ENCODE measurements around the gene ANKRD28. TPM values are rescaled to one million over a fixed set of nuclear protein-coding genes. Genes with fewer than 3 reads are reported as not detected.

Gene ANKRD28
- total and polyA plus RNA-seq, 2 of the 4 experiments (the other 2 are of a cell fraction) = 52.6 to 211 TPM

DNA sequence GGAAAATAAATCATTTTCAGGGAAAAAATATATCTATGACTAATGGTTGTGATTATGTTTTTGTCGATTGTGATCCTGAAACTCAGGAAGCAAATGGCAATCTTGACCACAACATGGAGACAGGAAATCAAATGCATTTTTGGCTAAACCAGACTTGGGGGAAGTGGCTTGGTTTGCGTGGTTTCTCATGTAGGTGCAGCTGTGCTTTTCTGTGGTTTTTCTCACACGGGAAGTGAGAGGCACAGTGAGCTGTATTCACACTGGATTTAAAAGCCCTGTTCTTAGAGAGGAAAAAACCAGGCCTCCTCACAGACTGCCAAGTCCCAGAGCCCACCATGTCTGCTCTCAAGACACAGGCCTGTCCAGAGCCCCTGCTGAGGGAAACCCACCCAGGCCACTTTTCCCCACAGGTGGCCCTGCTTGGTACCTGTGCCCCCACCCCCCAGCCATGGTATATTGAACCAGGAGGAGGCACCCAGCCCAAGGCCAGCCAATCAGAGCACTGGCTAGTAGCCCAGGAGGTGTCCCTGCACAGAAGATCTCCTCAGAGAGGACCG lies 150.1 kb downstream of the ANKRD28 start (continued):
- TF ChIP-seq MXI1 (IDR thresholded peaks at IDR 0.05; ENCODE audit: borderline replicate concordance, low read depth, low read length) (no peak), FOS (IDR thresholded peaks at IDR 0.05; ENCODE audit: low read depth, low read length) (no peak; the same call in 1 of the 2 replicates)

DNA sequence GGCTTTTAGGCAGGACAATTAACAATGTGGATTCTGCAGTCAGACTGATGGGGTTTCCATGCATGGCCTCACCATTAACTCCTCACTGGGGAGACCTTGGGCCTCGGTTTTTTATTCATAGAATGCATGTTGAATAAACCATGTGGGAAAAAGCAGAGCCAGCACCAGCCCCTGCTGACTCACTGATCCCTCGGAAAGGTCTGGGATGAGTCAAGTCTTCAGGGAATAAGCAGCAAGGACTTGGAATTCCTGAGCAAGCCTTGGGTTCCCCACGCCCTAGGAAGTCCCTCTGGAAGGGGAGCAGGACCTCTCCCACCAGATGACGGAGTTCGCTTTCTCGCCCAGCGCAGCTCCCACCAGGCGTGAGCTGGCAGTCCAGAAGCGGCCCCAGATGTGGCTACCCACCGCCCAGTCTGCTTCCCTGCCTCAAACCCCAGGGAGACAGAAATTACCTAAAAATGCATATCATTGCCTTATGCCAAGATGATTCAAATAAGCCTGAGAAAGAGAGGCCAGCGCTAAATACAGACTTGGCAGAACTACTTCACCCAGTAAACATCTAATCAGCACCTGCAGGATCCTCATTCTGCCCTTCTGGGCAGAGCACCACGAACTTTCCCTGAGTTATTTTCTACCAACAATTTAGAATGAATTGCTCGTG lies 150.8 kb downstream of the ANKRD28 start:
- peak overlapping the region; percentile 80 for H3K4me2 ChIP-seq (ENCODE audit: low read depth, low read length)
- dilution Hi-C loops (cut with HindIII; ENCODE audit: low sequenced_read_pairs, unreplicated experiment) (no loop called here), in situ Hi-C loops (cut with MboI; ENCODE audit: low sequenced_read_pairs) (loop anchor here (10.0 to 25.0 kb wide), 3 partner anchors 158 to 590 kb away; no protein-coding TSS in a partner anchor)
- TF ChIP-seq CTCF (conservative IDR thresholded peaks at IDR 0.05; ENCODE audit: low read depth, low read length) (no peak), ELK1 (IDR thresholded peaks at IDR 0.05; ENCODE audit: borderline replicate concordance, low read depth, low read length) (no peak), FOS (IDR thresholded peaks at IDR 0.05; ENCODE audit: low read depth, low read length) (peak; percentile 96), MAZ (IDR thresholded peaks at IDR 0.05; ENCODE audit: borderline replicate concordance, low read depth, low read length) (peak; percentile 76; the same call in 1 of the 2 replicates), MXI1 (IDR thresholded peaks at IDR 0.05; ENCODE audit: borderline replicate concordance, low read depth, low read length) (peak; percentile 72; the same call in 1 of the 2 replicates), BHLHE40 (IDR thresholded peaks at IDR 0.05; ENCODE audit: low read depth, low read length) (peak; percentile 19), RAD21 (IDR thresholded peaks at IDR 0.05; ENCODE audit: low read length) (no peak; the same call in 1 of the 2 replicates), POLR2A (IDR thresholded peaks at IDR 0.05; ENCODE audit: low read depth, low read length) (peak; percentile 68), SMC3 (IDR thresholded peaks at IDR 0.05; ENCODE audit: low read depth, low read length) (no peak), USF2 (IDR thresholded peaks at IDR 0.05; ENCODE audit: low read depth, low read length) (no peak)

More for the DNA sequence above, 150.8 kb downstream of the ANKRD28 start:
- DNase-seq (peak; percentile 100), ATAC-seq (ENCODE audit: low read depth) (peak; percentile 88)
- Histone ChIP-seq H3K9ac (ENCODE audit: low read depth, low read length) (peak overlapping the region; percentile 36), H2BK20ac (ENCODE audit: low read depth, low read length) (peak overlapping the region; percentile 88), H2BK5ac (ENCODE audit: low read depth, low read length, poor library complexity, severe bottlenecking) (peak overlapping the region; percentile 97), H4K5ac (ENCODE audit: low read depth, low read length) (peak overlapping the region; percentile 63), H3K18ac (ENCODE audit: low read depth, low read length) (peak overlapping the region; percentile 62), H3K79me1 (ENCODE audit: low read depth in 1 of 2, low read length in 2 of 2) (peaks cover 5 to 23% of the 10 kb centered on the region in 2 experiments), H2AK5ac (ENCODE audit: low read depth, low read length) (peak overlapping the region; percentile 71), H3K36me3 (ENCODE audit: control insufficient read depth, insufficient read depth, low read length) (no peaks in the 10 kb centered on the region), H4K8ac (ENCODE audit: low read depth in 2 of 2, low read length in 2 of 2) (peak overlapping the region; percentile 38 to 73), H3K4me1 (ENCODE audit: control insufficient read depth, insufficient read depth, low read length) (peaks cover 22% of the 10 kb centered on the region), H2AFZ (replicated peaks; ENCODE audit: low read length, poor library complexity) (peak overlapping the region; percentile 63), H4K20me1 (ENCODE audit: insufficient read depth, low read length) (0 out of 2 replicates have a peak, but pooled peaks cover 3% of the 10 kb centered on the region), H3K23ac (ENCODE audit: low read depth, low read length) (0 out of 2 replicates have a peak overlapping the region, but pooled peaks have one; percentile 51), H3K4me3 (ENCODE audit: insufficient read depth, low read depth, low read length) (peak overlapping the region; percentile 18; the same call in 1 of the 2 replicates), H3K9me1 (ENCODE audit: insufficient read depth, low read length) (peaks cover 32% of the 10 kb centered on the region), H3K56ac (ENCODE audit: extremely low read depth, insufficient read depth, low read length) (peak overlapping the region; percentile 89), H3K27me3 (ENCODE audit: control insufficient read depth, insufficient read depth, low read length) (no peaks in the 10 kb centered on the region), H3K4ac (ENCODE audit: low read depth, low read length) (peak overlapping the region; percentile 89), H3K27ac (ENCODE audit: insufficient read depth, low read length) (peak overlapping the region; percentile 89), H4K91ac (ENCODE audit: insufficient read depth, low read depth, low read length) (peak overlapping the region; percentile 85), H2BK15ac (ENCODE audit: low read depth, low read length) (peak overlapping the region; percentile 65; the same call in 2 of the 3 replicates), H2BK120ac (ENCODE audit: low read depth, low read length) (peak overlapping the region; percentile 99), H3K14ac (replicated peaks; ENCODE audit: low read depth, low read length) (peak overlapping the region; percentile 68), H2AK9ac (replicated peaks; ENCODE audit: low read depth, low read length, poor library complexity) (peak overlapping the region; percentile 59), H3K9me3 (ENCODE audit: control insufficient read depth, insufficient read depth, low read length) (no peaks in the 10 kb centered on the region)
- intact Hi-C loops (cut with micrococcal nuclease) = loop anchor here (1.0 kb wide), 3 partner anchors 11 to 46 kb away; partner anchors contain the start of genes BTD and HACL1
- POLR2A ChIA-PET (ENCODE audit: unreplicated experiment) = interaction anchor here (0.5 kb wide), 1 partner anchor 152 kb away, joined by 4 read pairs; no protein-coding TSS in a partner anchor
- BruUV-seq (replicated peaks) = no TSS peak
- WGBS, 2 experiments (ENCODE audit: extremely low coverage in 2 of 2, insufficient read length in 1 of 2) = 0% methylated on average over 3 of the region's 13 CpGs; no CpG with 5 or more reads in 1 of the 2 experiments
- CTCF ChIA-PET = no interaction called here

All from IMR-90 (cell line).